ENCODE data around the gene ITGB3BP. TPM values are rescaled to one million over a fixed set of nuclear protein-coding genes. Genes with fewer than 3 reads are reported as not detected.
A peak's percentile ranks its signal among the peaks of the same experiment; 100 is the strongest.

ITGB3BP gene
- total RNA-seq, 2 experiments from 2014 or later = 91.5 to 97.0 TPM

GRCh38 chr1:63545780-63546179 is 22.8 kb upstream of the ITGB3BP start:
- CTCF ChIA-PET (ENCODE audit: unreplicated experiment) = no interaction called here
- Histone ChIP-seq H3K9me2 (ENCODE audit: insufficient read depth, low read length) (no peaks in the 10 kb centered on the region), H4K20me1 (ENCODE audit: insufficient read depth, low read length) (no peaks in the 10 kb centered on the region), H3K36me3 (ENCODE audit: insufficient read depth, low read length) (no peaks in the 10 kb centered on the region; the same call in 1 of the 2 replicates), H3K4me3 (ENCODE audit: low read depth, low read length, poor library complexity, severe bottlenecking) (no peak overlapping the region), H3K79me2 (ENCODE audit: insufficient read depth, low read depth, low read length) (no peaks in the 10 kb centered on the region), H3K9me3 (ENCODE audit: low read length) (no peaks in the 10 kb centered on the region), H3K4me1 (ENCODE audit: insufficient read depth, low read length, poor library complexity, severe bottlenecking) (no peaks in the 10 kb centered on the region), H3K27ac (ENCODE audit: low read depth, low read length, poor library complexity, severe bottlenecking) (no peak overlapping the region), H2AFZ (ENCODE audit: low read length) (no peak overlapping the region), H3K4me2 (ENCODE audit: low read length) (no peak overlapping the region)
- no peak for DNase-seq (ENCODE audit: low spot score)
- POLR2A ChIA-PET = no interaction called here
- intact Hi-C loops (cut with micrococcal nuclease; ENCODE audit: unreplicated experiment) = no loop called here
- TF ChIP-seq EZH2phosphoT487 (IDR thresholded peaks at IDR 0.05; ENCODE audit: borderline replicate concordance, low read depth, low read length) (no peak), CTCF (conservative IDR thresholded peaks at IDR 0.05; ENCODE audit: low read length) (no peak)
- BruUV-seq (replicated peaks) = no TSS peak

GRCh38 chr1:63537940-63538339 is 14.9 kb upstream of the ITGB3BP start:
- Histone ChIP-seq H3K4me3 (ENCODE audit: low read depth, low read length, poor library complexity, severe bottlenecking) (no peak overlapping the region), H3K4me2 (ENCODE audit: low read length) (no peak overlapping the region), H3K79me2 (ENCODE audit: insufficient read depth, low read depth, low read length) (no peaks in the 10 kb centered on the region), H3K9me3 (ENCODE audit: low read length) (no peaks in the 10 kb centered on the region), H2AFZ (ENCODE audit: low read length) (no peak overlapping the region), H4K20me1 (ENCODE audit: insufficient read depth, low read length) (no peaks in the 10 kb centered on the region), H3K4me1 (ENCODE audit: insufficient read depth, low read length, poor library complexity, severe bottlenecking) (no peaks in the 10 kb centered on the region), H3K27ac (ENCODE audit: low read depth, low read length, poor library complexity, severe bottlenecking) (no peak overlapping the region), H3K9me2 (ENCODE audit: insufficient read depth, low read length) (no peaks in the 10 kb centered on the region), H3K36me3 (ENCODE audit: insufficient read depth, low read length) (peaks cover 24% of the 10 kb centered on the region)
- no peak for TF ChIP-seq EZH2phosphoT487 (IDR thresholded peaks at IDR 0.05; ENCODE audit: borderline replicate concordance, low read depth, low read length)
- peak; percentile 87 for TF ChIP-seq CTCF (conservative IDR thresholded peaks at IDR 0.05; ENCODE audit: low read length)
- ChIA-PET CTCF (ENCODE audit: unreplicated experiment) (interaction anchor here (0.7 to 1.2 kb wide), 2 partner anchors 10 to 15 kb away, joined by 3 read pairs; partner anchors contain the start of genes EFCAB7 and ITGB3BP), POLR2A (interaction anchor here (1.0 to 1.9 kb wide), 6 partner anchors 13 to 210 kb away, joined by 3 to 6 read pairs (median 5); partner anchors contain the start of genes EFCAB7 and ITGB3BP)
- intact Hi-C loops (cut with micrococcal nuclease; ENCODE audit: unreplicated experiment) = loop anchor here (5.0 kb wide), 1 partner anchor 696 kb away; no protein-coding TSS in a partner anchor
- BruUV-seq (replicated peaks) = no TSS peak
- peak; percentile 28 for DNase-seq (ENCODE audit: low spot score)

- CTCF ChIA-PET (ENCODE audit: unreplicated experiment) = no interaction called here
- no peaks in the 10 kb centered on the region for H3K79me2 ChIP-seq (ENCODE audit: insufficient read depth, low read depth, low read length)
- no peaks in the 10 kb centered on the region for H4K20me1 ChIP-seq (ENCODE audit: insufficient read depth, low read length)
- H3K9me2 ChIP-seq (ENCODE audit: insufficient read depth, low read length) = no peaks in the 10 kb centered on the region
- TF ChIP-seq CTCF (conservative IDR thresholded peaks at IDR 0.05; ENCODE audit: low read length) = no peak
- no peak for TF ChIP-seq EZH2phosphoT487 (IDR thresholded peaks at IDR 0.05; ENCODE audit: borderline replicate concordance, low read depth, low read length)
- H3K27ac ChIP-seq (ENCODE audit: low read depth, low read length, poor library complexity, severe bottlenecking) = no peak overlapping the region
- H3K4me3 ChIP-seq (ENCODE audit: low read depth, low read length, poor library complexity, severe bottlenecking) = no peak overlapping the region
- no peak overlapping the region for H2AFZ ChIP-seq (ENCODE audit: low read length)
- intact Hi-C loops (cut with micrococcal nuclease; ENCODE audit: unreplicated experiment) = loop anchor here (5.0 kb wide), 1 partner anchor 695 kb away; no protein-coding TSS in a partner anchor
- no peak overlapping the region for H3K4me2 ChIP-seq (ENCODE audit: low read length)
- BruUV-seq (replicated peaks) = no TSS peak
- H3K36me3 ChIP-seq (ENCODE audit: insufficient read depth, low read length) = peaks cover 33% of the 10 kb centered on the region
- no peak for DNase-seq (ENCODE audit: low spot score)
- POLR2A ChIA-PET = interaction anchor here (1.2 to 1.9 kb wide), 2 partner anchors 10 to 12 kb away, joined by 3 to 6 read pairs; no protein-coding TSS in a partner anchor
- H3K9me3 ChIP-seq (ENCODE audit: low read length) = no peaks in the 10 kb centered on the region
- H3K4me1 ChIP-seq (ENCODE audit: insufficient read depth, low read length, poor library complexity, severe bottlenecking) = no peaks in the 10 kb centered on the region
Measured at GRCh38 chr1:63537006-63537405, 14.0 kb upstream of the ITGB3BP start.

All from OCI-LY7 (cell line).